ENCODE measurements around the gene FOXF1.

- TF ChIP-seq FOXA1 (IDR thresholded peaks at IDR 0.05) (no peak), CTBP1 (IDR thresholded peaks at IDR 0.05; ENCODE audit: borderline replicate concordance) (no peak), BHLHE40 (IDR thresholded peaks at IDR 0.05; ENCODE audit: borderline replicate concordance) (no peak), SP1 (IDR thresholded peaks at IDR 0.05) (no peak), SUZ12 (IDR thresholded peaks at IDR 0.05) (no peak), TARDBP (IDR thresholded peaks at IDR 0.05) (no peak), HDGF (IDR thresholded peaks at IDR 0.05; ENCODE audit: borderline replicate concordance) (no peak), PKNOX1 (IDR thresholded peaks at IDR 0.05) (no peak), LEF1 (IDR thresholded peaks at IDR 0.05; ENCODE audit: borderline replicate concordance) (no peak), FOXM1 (IDR thresholded peaks at IDR 0.05; ENCODE audit: borderline replicate concordance) (no peak), ELF4 (IDR thresholded peaks at IDR 0.05) (no peak), L3MBTL2 (conservative IDR thresholded peaks at IDR 0.05) (no peak), ZNF384 (IDR thresholded peaks at IDR 0.05) (no peak), FOXK2 (IDR thresholded peaks at IDR 0.05) (no peak)
Measured at GRCh38 chr16:86479419-86479818, 30.9 kb upstream of the FOXF1 start.

Data from HEK293T (cell line).